ENCODE data around the gene PTPRM. TPM values are rescaled to one million over a fixed set of nuclear protein-coding genes. Genes with fewer than 3 reads are reported as not detected.
A peak's percentile ranks its signal among the peaks of the same experiment; 100 is the strongest.

PTPRM gene
- total RNA-seq, 1 experiment from 2014 or later, result 45.6 TPM

- Histone ChIP-seq H3K9me2 (replicated peaks; ENCODE audit: low read length) (no peaks in the 10 kb centered on the region), H3K9ac (ENCODE audit: low read length) (no peak overlapping the region), H3K4me2 (ENCODE audit: low read length) (no peak overlapping the region), H3K4me3 (ENCODE audit: low read length) (no peak overlapping the region), H3K36me3 (ENCODE audit: low read depth, low read length) (no peaks in the 10 kb centered on the region), H3K9me3 (ENCODE audit: low read length) (no peaks in the 10 kb centered on the region), H3K4me1 (ENCODE audit: insufficient read depth, low read length) (no peaks in the 10 kb centered on the region), H3K27me3 (ENCODE audit: low read length) (no peaks in the 10 kb centered on the region), H4K20me1 (ENCODE audit: low read length) (no peaks in the 10 kb centered on the region), H3F3A (ENCODE audit: low read length, unreplicated experiment) (no peaks in the 10 kb centered on the region), H3K79me2 (ENCODE audit: low read length) (no peaks in the 10 kb centered on the region), H2AFZ (ENCODE audit: low read length) (no peak overlapping the region), H3K27ac (ENCODE audit: low read length) (no peak overlapping the region)
- BruUV-seq (replicated peaks), result no TSS peak
- ChIA-PET CTCF (no interaction called here), POLR2A (ENCODE audit: unreplicated experiment) (no interaction called here)
- no peak for TF ChIP-seq CTCF (conservative IDR thresholded peaks at IDR 0.05; ENCODE audit: low read depth, low read length)
- TF ChIP-seq EZH2 (IDR thresholded peaks at IDR 0.05; ENCODE audit: low read length, unreplicated experiment), result no peak
- no peak for TF ChIP-seq EZH2phosphoT487 (IDR thresholded peaks at IDR 0.05; ENCODE audit: borderline replicate concordance, low read length)
- ATAC-seq, result no peak
- intact Hi-C loops (cut with micrococcal nuclease), result no loop called here
- DNase-seq, result no peak
Measured at GRCh38 chr18:7979714-7980113, 412.6 kb downstream of the PTPRM start.

- POLR2A ChIA-PET (ENCODE audit: unreplicated experiment), result interaction anchor here (0.6 kb wide), 1 partner anchor 103 kb away, joined by 3 read pairs; no protein-coding TSS in a partner anchor
- no peaks in the 10 kb centered on the region for H3K79me2 ChIP-seq (ENCODE audit: low read length)
- no peak overlapping the region for H3K27ac ChIP-seq (ENCODE audit: low read length)
- no peaks in the 10 kb centered on the region for H4K20me1 ChIP-seq (ENCODE audit: low read length)
- intact Hi-C loops (cut with micrococcal nuclease), result no loop called here
- no peak overlapping the region for H3K4me3 ChIP-seq (ENCODE audit: low read length)
- no peaks in the 10 kb centered on the region for H3K27me3 ChIP-seq (ENCODE audit: low read length)
- TF ChIP-seq CTCF (conservative IDR thresholded peaks at IDR 0.05; ENCODE audit: low read depth, low read length) (peak; percentile 48; the same call in 1 of the 2 replicates), EZH2phosphoT487 (IDR thresholded peaks at IDR 0.05; ENCODE audit: borderline replicate concordance, low read length) (no peak)
- no peaks in the 10 kb centered on the region for H3K9me3 ChIP-seq (ENCODE audit: low read length)
- no peaks in the 10 kb centered on the region for H3F3A ChIP-seq (ENCODE audit: low read length, unreplicated experiment)
- H3K36me3 ChIP-seq (ENCODE audit: low read depth, low read length), result no peaks in the 10 kb centered on the region
- no peaks in the 10 kb centered on the region for H3K4me1 ChIP-seq (ENCODE audit: insufficient read depth, low read length)
- no TSS peak for BruUV-seq (replicated peaks)
- H3K4me2 ChIP-seq (ENCODE audit: low read length), result no peak overlapping the region
- peak; percentile 5 for DNase-seq
- H2AFZ ChIP-seq (ENCODE audit: low read length), result no peak overlapping the region
- CTCF ChIA-PET, result no interaction called here
- H3K9me2 ChIP-seq (replicated peaks; ENCODE audit: low read length), result no peaks in the 10 kb centered on the region
- H3K9ac ChIP-seq (ENCODE audit: low read length), result no peak overlapping the region
- ATAC-seq, result no peak
Measured at GRCh38 chr18:7980136-7980535, 413.0 kb downstream of the PTPRM start.

- intact Hi-C loops (cut with micrococcal nuclease), result no loop called here
- no peak overlapping the region for H3K9ac ChIP-seq (ENCODE audit: low read length)
- H3F3A ChIP-seq (ENCODE audit: low read length, unreplicated experiment), result no peaks in the 10 kb centered on the region
- no peak overlapping the region for H3K27ac ChIP-seq (ENCODE audit: low read length)
- no peaks in the 10 kb centered on the region for H3K9me2 ChIP-seq (replicated peaks; ENCODE audit: low read length)
- H3K36me3 ChIP-seq (ENCODE audit: low read depth, low read length), result no peaks in the 10 kb centered on the region
- no peaks in the 10 kb centered on the region for H3K9me3 ChIP-seq (ENCODE audit: low read length)
- H4K20me1 ChIP-seq (ENCODE audit: low read length), result no peaks in the 10 kb centered on the region
- no peak for ATAC-seq
- H3K4me1 ChIP-seq (ENCODE audit: insufficient read depth, low read length), result no peaks in the 10 kb centered on the region
- ChIA-PET POLR2A (ENCODE audit: unreplicated experiment) (interaction anchor here (0.6 kb wide), 1 partner anchor 103 kb away, joined by 3 read pairs; no protein-coding TSS in a partner anchor), CTCF (no interaction called here)
- DNase-seq, result no peak
- no peak overlapping the region for H3K4me2 ChIP-seq (ENCODE audit: low read length)
- no peak overlapping the region for H2AFZ ChIP-seq (ENCODE audit: low read length)
- H3K79me2 ChIP-seq (ENCODE audit: low read length), result no peaks in the 10 kb centered on the region
- H3K27me3 ChIP-seq (ENCODE audit: low read length), result no peaks in the 10 kb centered on the region
- BruUV-seq (replicated peaks), result no TSS peak
- H3K4me3 ChIP-seq (ENCODE audit: low read length), result no peak overlapping the region
- TF ChIP-seq EZH2 (IDR thresholded peaks at IDR 0.05; ENCODE audit: low read length, unreplicated experiment) (no peak), EZH2phosphoT487 (IDR thresholded peaks at IDR 0.05; ENCODE audit: borderline replicate concordance, low read length) (no peak), CTCF (conservative IDR thresholded peaks at IDR 0.05; ENCODE audit: low read depth, low read length) (no peak)
Measured at GRCh38 chr18:7980656-7981055, 413.5 kb downstream of the PTPRM start.
